Panc1 (cell line): ENCODE results near the gene ANTXR1. TPM values are rescaled to one million over a fixed set of nuclear protein-coding genes. Genes with fewer than 3 reads are reported as not detected.

Experiments used
- ATAC-seq: fragments of 200-7000 bp; cut with Tn5 transposase; 2 replicates; pipeline ENCODE4 v1.9.1; 2020; ENCODE audit warnings: mild to moderate bottlenecking, moderate library complexity
- BruUV-seq: library from RNA; stranded (reverse); fragments of 400-500 nt; replicated peaks from 2 replicates; lab custom pipeline; 2021; lab: Mats Ljungman, UMichigan
- CTCF ChIA-PET: fragments of 300-600 bp; sonication (Branson Sonifier 250); formaldehyde crosslinking; loops from one replicate; lab custom pipeline; 2022; ENCODE audit warnings: antibody characterized with exemption; lab: Charles Lee
- POLR2A ChIA-PET: fragments of 300-600 bp; sonication (Branson Sonifier 250); formaldehyde crosslinking; loops from one replicate; lab custom pipeline; 2022; ENCODE audit warnings: antibody characterized with exemption; lab: Charles Lee
- DNase-seq: peaks from one replicate; pipeline ENCODE4 v3.0.0-alpha.2; 2010; ENCODE audit warnings: low read depth, low spot score
- H3K27ac ChIP-seq: 2 replicates; pipeline ENCODE4 v1.5.1; 2011; ENCODE audit warnings: mild to moderate bottlenecking, low read length, inconsistent platforms
- H3K27me3 ChIP-seq: fragments of 200-500 bp; sonication (Bioruptor generic); 2 replicates; pipeline ENCODE4 v1.6.0; 2014; ENCODE audit warnings: low read length, inconsistent platforms; ENCODE audit not compliant: control insufficient read depth, insufficient read depth
- H3K36me3 ChIP-seq: fragments of 200-500 bp; sonication (Bioruptor generic); 2 replicates; pipeline ENCODE4 v1.5.1; 2014; ENCODE audit warnings: inconsistent platforms, mild to moderate bottlenecking, low read length, moderate library complexity; ENCODE audit not compliant: control insufficient read depth, insufficient read depth
- H3K4me1 ChIP-seq: 2 replicates; pipeline ENCODE4 v1.5.1; 2011; ENCODE audit warnings: inconsistent platforms, mild to moderate bottlenecking, low read length, moderate library complexity; ENCODE audit not compliant: control insufficient read depth, insufficient read depth
- H3K4me3 ChIP-seq, 2 experiments: 2 replicates each; pipeline ENCODE4 v1.5.1; 2011 to 2012; ENCODE audit warnings: low read depth in 2 of 2, low read length in 2 of 2, mild to moderate bottlenecking in 2 of 2, inconsistent platforms in 1 of 2, moderate library complexity in 1 of 2
- H3K9me3 ChIP-seq: fragments of 200-500 bp; sonication (Bioruptor generic); 2 replicates; pipeline ENCODE4 v1.5.1; 2014; ENCODE audit warnings: low read depth, mild to moderate bottlenecking, inconsistent platforms, low read length, moderate library complexity; ENCODE audit not compliant: control insufficient read depth, insufficient read depth
- POLR2AphosphoS5 ChIP-seq: IDR thresholded peaks from 2 replicates; pipeline ENCODE4 v1.6.1; 2012; ENCODE audit warnings: mild to moderate bottlenecking, low read depth, low read length, moderate library complexity
- SIN3A ChIP-seq: IDR thresholded peaks from 2 replicates; pipeline ENCODE4 v1.6.1; 2012; ENCODE audit warnings: low read depth, mild to moderate bottlenecking, low read length, moderate library complexity, borderline replicate concordance; ENCODE audit not compliant: insufficient read depth
- TCF7L2 ChIP-seq: IDR thresholded peaks from 2 replicates; pipeline ENCODE4 v1.6.1; 2011; ENCODE audit warnings: mild to moderate bottlenecking, low read depth, low read length, inconsistent platforms
- in situ Hi-C: cut with HindIII; loops from 2 replicates; pipeline ENCODE4 v1.10.0; 2016; ENCODE audit warnings: low sequenced_read_pairs, low pct_unique_long_range_greater_than_20kb
- intact Hi-C: fragments of 100-400 bp; cut with micrococcal nuclease; formaldehyde crosslinking; loops from one replicate; pipeline ENCODE4 v1.10.0; 2022; ENCODE audit not compliant: unreplicated experiment
- total RNA-seq: library from RNA; stranded (reverse); gene quantifications from one replicate; pipeline ENCODE4 v1.2.1, GENCODE V29; 2021; ENCODE audit not compliant: unreplicated experiment
- TF ChIP-seq, protein P1 (sequence below): fragments of 450-650 bp; IDR thresholded peaks from 2 replicates; pipeline ENCODE4 v1.5.1; 2017; ENCODE audit warnings: mild to moderate bottlenecking
- TF ChIP-seq, protein P2 (sequence below), 2 experiments: IDR thresholded peaks; 2 replicates each; pipeline ENCODE4 v1.6.1; 2011 to 2012; ENCODE audit warnings: low read depth in 2 of 2, control low read depth in 1 of 2, low read length in 1 of 2, mild to moderate bottlenecking in 1 of 2, moderate library complexity in 1 of 2; ENCODE audit not compliant: insufficient read depth in 1 of 2

ANTXR1 gene
- total RNA-seq, 1 experiment from 2014 or later: 132 TPM

- Histone ChIP-seq H3K27ac (peak overlapping the region; percentile 52; the same call in 1 of the 2 replicates), H3K4me3 (no peak overlapping the region), H3K9me3 (no peaks in the 10 kb centered on the region), H3K36me3 (no peaks in the 10 kb centered on the region), H3K4me1 (peaks cover 29% of the 10 kb centered on the region), H3K27me3 (no peaks in the 10 kb centered on the region)
- ChIA-PET POLR2A (interaction anchor here (0.6 kb wide), 1 partner anchor 676 kb away, joined by 3 read pairs; no protein-coding TSS in a partner anchor), CTCF (no interaction called here)
- TF ChIP-seq, protein P1, sequence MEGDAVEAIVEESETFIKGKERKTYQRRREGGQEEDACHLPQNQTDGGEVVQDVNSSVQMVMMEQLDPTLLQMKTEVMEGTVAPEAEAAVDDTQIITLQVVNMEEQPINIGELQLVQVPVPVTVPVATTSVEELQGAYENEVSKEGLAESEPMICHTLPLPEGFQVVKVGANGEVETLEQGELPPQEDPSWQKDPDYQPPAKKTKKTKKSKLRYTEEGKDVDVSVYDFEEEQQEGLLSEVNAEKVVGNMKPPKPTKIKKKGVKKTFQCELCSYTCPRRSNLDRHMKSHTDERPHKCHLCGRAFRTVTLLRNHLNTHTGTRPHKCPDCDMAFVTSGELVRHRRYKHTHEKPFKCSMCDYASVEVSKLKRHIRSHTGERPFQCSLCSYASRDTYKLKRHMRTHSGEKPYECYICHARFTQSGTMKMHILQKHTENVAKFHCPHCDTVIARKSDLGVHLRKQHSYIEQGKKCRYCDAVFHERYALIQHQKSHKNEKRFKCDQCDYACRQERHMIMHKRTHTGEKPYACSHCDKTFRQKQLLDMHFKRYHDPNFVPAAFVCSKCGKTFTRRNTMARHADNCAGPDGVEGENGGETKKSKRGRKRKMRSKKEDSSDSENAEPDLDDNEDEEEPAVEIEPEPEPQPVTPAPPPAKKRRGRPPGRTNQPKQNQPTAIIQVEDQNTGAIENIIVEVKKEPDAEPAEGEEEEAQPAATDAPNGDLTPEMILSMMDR: no peak
- TF ChIP-seq, protein P2, sequence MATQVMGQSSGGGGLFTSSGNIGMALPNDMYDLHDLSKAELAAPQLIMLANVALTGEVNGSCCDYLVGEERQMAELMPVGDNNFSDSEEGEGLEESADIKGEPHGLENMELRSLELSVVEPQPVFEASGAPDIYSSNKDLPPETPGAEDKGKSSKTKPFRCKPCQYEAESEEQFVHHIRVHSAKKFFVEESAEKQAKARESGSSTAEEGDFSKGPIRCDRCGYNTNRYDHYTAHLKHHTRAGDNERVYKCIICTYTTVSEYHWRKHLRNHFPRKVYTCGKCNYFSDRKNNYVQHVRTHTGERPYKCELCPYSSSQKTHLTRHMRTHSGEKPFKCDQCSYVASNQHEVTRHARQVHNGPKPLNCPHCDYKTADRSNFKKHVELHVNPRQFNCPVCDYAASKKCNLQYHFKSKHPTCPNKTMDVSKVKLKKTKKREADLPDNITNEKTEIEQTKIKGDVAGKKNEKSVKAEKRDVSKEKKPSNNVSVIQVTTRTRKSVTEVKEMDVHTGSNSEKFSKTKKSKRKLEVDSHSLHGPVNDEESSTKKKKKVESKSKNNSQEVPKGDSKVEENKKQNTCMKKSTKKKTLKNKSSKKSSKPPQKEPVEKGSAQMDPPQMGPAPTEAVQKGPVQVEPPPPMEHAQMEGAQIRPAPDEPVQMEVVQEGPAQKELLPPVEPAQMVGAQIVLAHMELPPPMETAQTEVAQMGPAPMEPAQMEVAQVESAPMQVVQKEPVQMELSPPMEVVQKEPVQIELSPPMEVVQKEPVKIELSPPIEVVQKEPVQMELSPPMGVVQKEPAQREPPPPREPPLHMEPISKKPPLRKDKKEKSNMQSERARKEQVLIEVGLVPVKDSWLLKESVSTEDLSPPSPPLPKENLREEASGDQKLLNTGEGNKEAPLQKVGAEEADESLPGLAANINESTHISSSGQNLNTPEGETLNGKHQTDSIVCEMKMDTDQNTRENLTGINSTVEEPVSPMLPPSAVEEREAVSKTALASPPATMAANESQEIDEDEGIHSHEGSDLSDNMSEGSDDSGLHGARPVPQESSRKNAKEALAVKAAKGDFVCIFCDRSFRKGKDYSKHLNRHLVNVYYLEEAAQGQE (IDR thresholded peaks at IDR 0.05; ENCODE audit: insufficient read depth in 1 of 2, low read depth in 2 of 2, low read length in 1 of 2): no peak
- TF ChIP-seq POLR2AphosphoS5 (no peak), SIN3A (no peak), TCF7L2 (no peak)
- no TSS peak for BruUV-seq
- ATAC-seq: no peak
- in situ Hi-C loops (no loop called here), intact Hi-C loops (no loop called here)
- DNase-seq: no peak
These were observed 13.9 kb downstream of the ANTXR1 start for GRCh38 chr2:69026691-69027459.

DNA sequence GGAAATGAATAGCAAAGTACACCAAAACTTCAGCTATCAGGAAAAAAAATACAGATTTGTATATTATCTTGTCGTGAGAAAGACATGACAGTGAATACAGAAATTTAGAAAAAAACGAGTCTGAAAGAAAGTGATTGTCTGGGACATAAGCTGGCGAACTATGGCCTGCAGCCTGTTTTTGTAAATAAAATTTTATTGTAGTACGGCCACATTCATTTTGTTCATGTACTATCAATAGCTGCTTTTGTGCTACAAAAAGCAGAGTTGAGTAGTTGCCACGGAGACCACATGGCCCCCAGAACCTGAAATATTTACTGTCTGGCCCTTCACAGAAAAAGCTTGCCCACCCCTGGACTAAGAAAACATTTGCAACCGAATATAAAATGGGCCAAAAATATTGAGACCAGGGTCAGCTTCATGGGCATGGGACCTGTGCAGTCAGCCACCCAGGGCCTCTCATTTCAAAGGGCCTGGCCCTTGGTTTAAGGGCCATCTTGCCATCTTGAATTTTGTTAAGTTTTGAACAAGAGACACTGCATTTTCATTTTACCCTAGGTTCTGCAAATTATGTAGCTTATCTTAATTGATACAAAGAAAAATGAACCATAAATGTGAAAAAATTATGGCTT is 17.9 kb downstream of the ANTXR1 start:
- intact Hi-C loops (no loop called here), in situ Hi-C loops (no loop called here)
- ATAC-seq (no peak), DNase-seq (no peak)
- no TSS peak for BruUV-seq
- H3K36me3 ChIP-seq: no peaks in the 10 kb centered on the region
- POLR2A ChIA-PET: no interaction called here
- H3K27me3 ChIP-seq: no peaks in the 10 kb centered on the region
- H3K4me3 ChIP-seq: no peak overlapping the region
- H3K4me1 ChIP-seq: peaks cover 36% of the 10 kb centered on the region
- CTCF ChIA-PET: interaction anchor here (0.6 kb wide), 1 partner anchor 1304 kb away, joined by 3 read pairs; no protein-coding TSS in a partner anchor
- TF ChIP-seq, protein P1: no peak
- TF ChIP-seq SIN3A (no peak), POLR2AphosphoS5 (no peak), TCF7L2 (no peak)
- TF ChIP-seq, protein P2 (IDR thresholded peaks at IDR 0.05; ENCODE audit: insufficient read depth in 1 of 2, low read depth in 2 of 2, low read length in 1 of 2): no peak
- H3K27ac ChIP-seq: peak overlapping the region; percentile 40
- H3K9me3 ChIP-seq: no peaks in the 10 kb centered on the region
